IgD-negative memory B cell (primary cell): ENCODE measurements around the gene RAB11FIP5. TPM values are rescaled to one million over a fixed set of nuclear protein-coding genes. Genes with fewer than 3 reads are reported as not detected.
"Not testable (repeated sequence)": the region's sequence is repeated elsewhere in the genome, so short reads cannot be mapped to it uniquely, and the experiment has no call there.

Experiments
- H3K27ac Mint-ChIP-seq, 3 donors: one replicate each; pipeline ENCODE4 v1.8.0; 2020 to 2022; ENCODE audit warnings: mild to moderate bottlenecking in 3 of 3, mixed read lengths in 3 of 3, moderate library complexity in 1 of 3
- H3K27me3 Mint-ChIP-seq: one replicate; pipeline ENCODE4 v1.8.0; 2021; ENCODE audit warnings: mixed read lengths
- H3K36me3 Mint-ChIP-seq: one replicate; pipeline ENCODE4 v1.8.0; 2020; ENCODE audit warnings: mild to moderate bottlenecking, mixed read lengths
- H3K4me1 Mint-ChIP-seq, 3 donors: one replicate each; pipeline ENCODE4 v1.8.0; 2020 to 2022; ENCODE audit warnings: mixed read lengths in 3 of 3, mild to moderate bottlenecking in 1 of 3
- H3K4me3 Mint-ChIP-seq, 4 donors: one replicate each; pipeline ENCODE4 v1.8.0; 2020 to 2022; ENCODE audit warnings: mild to moderate bottlenecking in 4 of 4, mixed read lengths in 4 of 4, moderate library complexity in 3 of 4
- H3K9me3 Mint-ChIP-seq, 3 donors: one replicate each; pipeline ENCODE4 v1.8.0; 2020 to 2021; ENCODE audit warnings: mixed read lengths in 3 of 3, mild to moderate bottlenecking in 1 of 3
- polyA plus RNA-seq: library from polyadenylated mRNA; unstranded; fragments of 300-500 nt; fragmentation: Illumina TruSeq; gene quantifications from one replicate; pipeline ENCODE4 v1.2.3, GENCODE V29; 2021

Gene RAB11FIP5
- polyA plus RNA-seq, 1 donor from 2014 or later = 4.8 TPM

- Mint-ChIP-seq H3K4me1 (peaks cover 0 to 2% (median 0%) of the 10 kb centered on the region in 3 donors), H3K36me3 (peaks cover 1% of the 10 kb centered on the region), H3K27me3 (peaks cover 3% of the 10 kb centered on the region), H3K9me3 (no peaks in the 10 kb centered on the region), H3K4me3 (peak overlapping the region in 1 of 4 donors; percentile 20), H3K27ac (no peak overlapping the region)
Measured at GRCh38 chr2:73101626-73102256, 11.0 kb downstream of the RAB11FIP5 start.

GRCh38 chr2:73100956-73101355 lies 11.8 kb downstream of the RAB11FIP5 start:
- peaks cover 3% of the 10 kb centered on the region for H3K27me3 Mint-ChIP-seq
- no peak overlapping the region for H3K27ac Mint-ChIP-seq
- H3K9me3 Mint-ChIP-seq = no peaks in the 10 kb centered on the region
- H3K4me1 Mint-ChIP-seq = peaks cover 0 to 2% (median 0%) of the 10 kb centered on the region in 3 donors
- H3K36me3 Mint-ChIP-seq = peaks cover 1% of the 10 kb centered on the region
- H3K4me3 Mint-ChIP-seq = no peak overlapping the region

- peaks cover 1% of the 10 kb centered on the region for H3K36me3 Mint-ChIP-seq
- no peak overlapping the region for H3K4me3 Mint-ChIP-seq
- no peaks in the 10 kb centered on the region for H3K9me3 Mint-ChIP-seq
- no peaks in the 10 kb centered on the region for H3K4me1 Mint-ChIP-seq
- peaks cover 3% of the 10 kb centered on the region for H3K27me3 Mint-ChIP-seq
- peak overlapping the region in 1 of 3 donors; percentile 47 for H3K27ac Mint-ChIP-seq
Measured at GRCh38 chr2:73099486-73099885, 13.3 kb downstream of the RAB11FIP5 start.

GRCh38 chr2:73095910-73096309 lies 16.8 kb downstream of the RAB11FIP5 start:
- no peak overlapping the region for H3K27ac Mint-ChIP-seq
- no peaks in the 10 kb centered on the region for H3K4me1 Mint-ChIP-seq
- H3K27me3 Mint-ChIP-seq = peaks cover 3% of the 10 kb centered on the region
- H3K4me3 Mint-ChIP-seq = no peak overlapping the region
- H3K9me3 Mint-ChIP-seq = no peaks in the 10 kb centered on the region
- no peaks in the 10 kb centered on the region for H3K36me3 Mint-ChIP-seq

- not testable (repeated sequence) for H3K4me1 Mint-ChIP-seq, H3K36me3 Mint-ChIP-seq, H3K4me3 Mint-ChIP-seq, H3K27me3 Mint-ChIP-seq, H3K9me3 Mint-ChIP-seq
- peak overlapping the region in 1 of 3 donors; percentile 63 for H3K27ac Mint-ChIP-seq
Measured at GRCh38 chr2:73093601-73094218, 19.0 kb downstream of the RAB11FIP5 start.

GRCh38 chr2:73092146-73092783 lies 20.5 kb downstream of the RAB11FIP5 start:
- no peak overlapping the region for H3K27ac Mint-ChIP-seq
- no peaks in the 10 kb centered on the region for H3K36me3 Mint-ChIP-seq
- H3K4me1 Mint-ChIP-seq = no peaks in the 10 kb centered on the region
- H3K27me3 Mint-ChIP-seq = peaks cover 1% of the 10 kb centered on the region
- H3K4me3 Mint-ChIP-seq = no peak overlapping the region
- H3K9me3 Mint-ChIP-seq = no peaks in the 10 kb centered on the region

- Mint-ChIP-seq H3K27me3 (no peaks in the 10 kb centered on the region), H3K4me3 (no peak overlapping the region), H3K27ac (no peak overlapping the region), H3K4me1 (no peaks in the 10 kb centered on the region), H3K36me3 (no peaks in the 10 kb centered on the region), H3K9me3 (no peaks in the 10 kb centered on the region)
Measured at GRCh38 chr2:73091696-73092095, 21.1 kb downstream of the RAB11FIP5 start.

- Mint-ChIP-seq H3K9me3 (no peaks in the 10 kb centered on the region), H3K27ac (no peak overlapping the region), H3K27me3 (no peaks in the 10 kb centered on the region), H3K4me1 (no peaks in the 10 kb centered on the region), H3K36me3 (no peaks in the 10 kb centered on the region), H3K4me3 (no peak overlapping the region)
Measured at GRCh38 chr2:73091164-73091563, 21.6 kb downstream of the RAB11FIP5 start.

- no peak overlapping the region for H3K4me3 Mint-ChIP-seq
- H3K36me3 Mint-ChIP-seq = no peaks in the 10 kb centered on the region
- H3K27ac Mint-ChIP-seq = no peak overlapping the region
- H3K27me3 Mint-ChIP-seq = no peaks in the 10 kb centered on the region
- no peaks in the 10 kb centered on the region for H3K9me3 Mint-ChIP-seq
- no peaks in the 10 kb centered on the region for H3K4me1 Mint-ChIP-seq
Measured at GRCh38 chr2:73089270-73090030, 23.3 kb downstream of the RAB11FIP5 start.

- H3K27ac Mint-ChIP-seq = no peak overlapping the region
- no peaks in the 10 kb centered on the region for H3K4me1 Mint-ChIP-seq
- H3K4me3 Mint-ChIP-seq = no peak overlapping the region
- no peaks in the 10 kb centered on the region for H3K9me3 Mint-ChIP-seq
- no peaks in the 10 kb centered on the region for H3K36me3 Mint-ChIP-seq
- H3K27me3 Mint-ChIP-seq = no peaks in the 10 kb centered on the region
Measured at GRCh38 chr2:73088703-73089102, 24.0 kb downstream of the RAB11FIP5 start.

GRCh38 chr2:73088211-73088610 lies 24.5 kb downstream of the RAB11FIP5 start:
- Mint-ChIP-seq H3K27ac (no peak overlapping the region), H3K36me3 (no peaks in the 10 kb centered on the region), H3K9me3 (no peaks in the 10 kb centered on the region), H3K4me1 (no peaks in the 10 kb centered on the region), H3K27me3 (no peaks in the 10 kb centered on the region), H3K4me3 (no peak overlapping the region)

GRCh38 chr2:73087311-73087710 lies 25.4 kb downstream of the RAB11FIP5 start:
- Mint-ChIP-seq H3K27me3 (no peaks in the 10 kb centered on the region), H3K36me3 (no peaks in the 10 kb centered on the region), H3K9me3 (no peaks in the 10 kb centered on the region), H3K4me3 (no peak overlapping the region), H3K27ac (no peak overlapping the region), H3K4me1 (no peaks in the 10 kb centered on the region)

- Mint-ChIP-seq H3K36me3 (no peaks in the 10 kb centered on the region), H3K4me3 (no peak overlapping the region), H3K27ac (no peak overlapping the region), H3K4me1 (no peaks in the 10 kb centered on the region), H3K9me3 (no peaks in the 10 kb centered on the region), H3K27me3 (no peaks in the 10 kb centered on the region)
Measured at GRCh38 chr2:73085691-73086090, 27.1 kb downstream of the RAB11FIP5 start.

- Mint-ChIP-seq H3K4me3 (no peak overlapping the region), H3K27me3 (no peaks in the 10 kb centered on the region), H3K9me3 (no peaks in the 10 kb centered on the region), H3K4me1 (no peaks in the 10 kb centered on the region), H3K27ac (no peak overlapping the region), H3K36me3 (no peaks in the 10 kb centered on the region)
Measured at GRCh38 chr2:73084971-73085370, 27.8 kb downstream of the RAB11FIP5 start.
